ENCODE results near the gene ZMYND10.
A peak's percentile ranks its signal among the peaks of the same experiment; 100 is the strongest.

ZMYND10 gene

GRCh38 chr3:50300681-50301254 lies 44.8 kb downstream of the ZMYND10 start:
- no peak for DNase-seq

GRCh38 chr3:50299929-50300680 lies 45.4 kb downstream of the ZMYND10 start:
- DNase-seq, result peak in 1 of 2 experiments; percentile 20

- DNase-seq, result no peak
Observed at GRCh38 chr3:50299638-50299928, 45.9 kb downstream of the ZMYND10 start.

GRCh38 chr3:50298836-50299637 lies 46.5 kb downstream of the ZMYND10 start, which contains the start of the genes HYAL3 and NAA80:
Gene HYAL3 (minus strand): TSS chr3:50299405. CDS start chr3:50295602, 3,803 bp downstream.
Gene NAA80 (minus strand): TSS chr3:50299405. CDS start chr3:50297463, 1,942 bp downstream.
- DNase-seq, result peak; percentile 98 to 99

- no peak for DNase-seq
Observed at GRCh38 chr3:50297896-50298725, 47.4 kb downstream of the ZMYND10 start.

GRCh38 chr3:50297384-50297775 lies 48.2 kb downstream of the ZMYND10 start:
- DNase-seq, result no peak

GRCh38 chr3:50296721-50297383 lies 48.7 kb downstream of the ZMYND10 start:
- no peak for DNase-seq

GRCh38 chr3:50295553-50296431 lies 49.7 kb downstream of the ZMYND10 start:
- no peak for DNase-seq

- DNase-seq, result no peak
Observed at GRCh38 chr3:50294492-50295403, 50.8 kb downstream of the ZMYND10 start.

GRCh38 chr3:50294089-50294488 lies 51.4 kb downstream of the ZMYND10 start:
- no peak for DNase-seq

GRCh38 chr3:50293079-50293801 lies 52.3 kb downstream of the ZMYND10 start:
- no peak for DNase-seq

- DNase-seq, result peak; percentile 70 to 91
Observed at GRCh38 chr3:50292159-50293078, 53.1 kb downstream of the ZMYND10 start, which contains the start of gene IFRD2. Gene IFRD2 (minus strand): TSS chr3:50292429. CDS start chr3:50292274, 155 bp downstream.

Measured in cerebellar nuclear complex (tissue), 1 donor.